ENCODE results near the gene FASN.

FASN gene

DNA sequence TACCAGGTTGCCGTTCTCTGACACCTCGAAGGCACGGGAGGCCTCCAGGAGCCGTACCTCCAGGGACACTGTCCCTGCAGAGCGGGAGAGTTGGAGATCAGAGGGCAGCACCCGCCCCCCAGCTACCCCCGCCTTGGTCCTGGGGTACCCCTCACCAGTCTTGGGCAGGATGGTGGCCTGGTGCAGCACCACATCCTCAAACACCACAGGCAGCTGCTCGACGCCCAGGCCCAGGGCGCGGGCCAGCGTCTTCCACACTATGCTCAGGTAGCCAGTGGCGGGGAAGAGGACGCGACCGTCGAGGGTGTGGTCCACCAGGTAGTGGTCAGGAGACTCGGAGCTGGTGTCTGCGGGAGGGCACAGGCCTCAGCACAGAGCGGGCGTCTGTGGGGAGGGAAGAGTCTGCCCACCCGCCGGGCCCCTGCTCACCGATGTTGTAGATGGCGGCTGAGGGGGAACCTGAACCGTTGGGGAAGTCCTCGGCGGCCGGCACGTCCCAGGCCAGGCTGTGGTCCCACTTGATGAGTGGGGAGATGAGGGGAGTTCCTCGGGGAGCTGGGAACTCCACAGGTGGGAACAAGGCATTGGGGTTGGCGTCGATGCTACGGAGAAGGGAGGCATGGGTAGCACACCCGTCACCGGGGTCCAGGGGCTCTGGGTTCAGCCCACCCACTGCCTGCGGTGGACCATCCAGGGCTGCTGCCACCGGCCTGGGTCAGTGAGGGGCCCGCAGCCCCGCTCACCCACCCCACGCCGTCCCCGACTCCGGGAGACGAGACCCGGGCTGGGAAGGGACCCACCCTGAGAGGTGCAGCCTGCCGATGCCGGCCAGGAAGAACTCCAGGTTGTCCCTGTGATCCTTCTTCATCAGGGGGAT, 9.8 kb downstream of the FASN start:
- H4K20me1 ChIP-seq (ENCODE audit: insufficient read depth, low read length, poor library complexity, severe bottlenecking): peaks cover 53% of the 10 kb centered on the region
- peaks cover 98% of the 10 kb centered on the region; the same call in 1 of the 2 replicates for H3K36me3 ChIP-seq (ENCODE audit: insufficient read depth, low read length)

DNA sequence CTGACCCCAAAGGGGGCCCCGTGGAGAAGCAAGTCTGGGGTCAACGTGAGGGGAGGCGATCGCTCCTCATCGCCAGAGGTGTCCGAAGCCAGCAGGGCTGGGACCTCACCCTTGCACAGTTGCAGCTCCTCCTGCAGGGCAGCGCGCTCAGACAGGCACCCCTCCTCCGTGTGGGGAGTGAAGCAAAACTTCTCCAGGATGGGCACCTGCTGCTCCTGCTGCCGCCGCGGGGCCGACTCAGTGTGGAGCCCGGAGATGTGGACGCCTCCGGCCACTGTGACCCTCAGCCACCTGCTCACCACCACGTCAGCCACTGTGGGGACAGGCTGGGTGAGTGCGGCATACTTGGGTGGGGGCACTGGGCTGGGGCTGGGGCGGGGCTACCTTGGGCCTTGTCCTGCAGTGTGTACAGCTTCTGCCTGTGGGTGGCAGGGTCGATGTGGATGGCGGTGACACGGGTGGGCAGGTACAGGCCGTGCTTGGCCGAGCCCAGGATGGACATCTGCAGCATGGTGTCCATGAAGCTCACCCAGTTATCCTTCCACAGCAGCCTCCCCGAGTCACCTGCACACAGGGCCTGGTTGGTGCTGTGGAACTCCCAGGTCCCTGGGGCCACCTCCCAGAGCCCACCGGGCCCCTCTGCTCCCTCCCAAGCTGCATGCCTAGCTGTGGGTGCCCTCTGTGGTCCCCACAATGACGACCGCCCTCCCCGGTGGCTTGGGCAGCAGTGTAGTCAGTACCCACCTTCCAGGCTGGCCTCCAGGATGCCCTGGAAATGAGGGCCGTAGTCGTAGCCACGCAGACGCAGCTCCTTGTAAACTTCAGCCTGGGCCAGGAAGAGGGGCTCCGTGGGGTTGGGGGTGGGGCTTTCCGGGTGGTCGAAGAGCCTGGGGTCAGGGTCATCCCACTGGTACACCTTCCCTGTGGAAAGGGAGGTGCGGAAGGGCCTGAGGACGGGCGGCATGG, 10.8 kb downstream of the FASN start:
- H3K79me2 ChIP-seq (ENCODE audit: insufficient read depth, low read length): peaks cover 26% of the 10 kb centered on the region; the same call in 1 of the 2 replicates
- H4K20me1 ChIP-seq (ENCODE audit: insufficient read depth, low read length, poor library complexity, severe bottlenecking): peaks cover 44% of the 10 kb centered on the region
- no peaks in the 10 kb centered on the region for H3K9me2 ChIP-seq (replicated peaks; ENCODE audit: low read depth, low read length)
- H3K4me3 ChIP-seq (ENCODE audit: low read length, poor library complexity, severe bottlenecking): no peak overlapping the region
- H3K9ac ChIP-seq (ENCODE audit: low read depth, low read length, poor library complexity, severe bottlenecking): no peak overlapping the region
- peaks cover 98% of the 10 kb centered on the region; the same call in 1 of the 2 replicates for H3K36me3 ChIP-seq (ENCODE audit: insufficient read depth, low read length)
- H3K27me3 ChIP-seq (ENCODE audit: insufficient read depth, low read length, poor library complexity, severe bottlenecking): no peaks in the 10 kb centered on the region
- no peak overlapping the region for H2AFZ ChIP-seq (ENCODE audit: low read length)
- H3K9me3 ChIP-seq (ENCODE audit: insufficient read depth, low read depth, low read length): no peaks in the 10 kb centered on the region
- no peak for TF ChIP-seq EZH2phosphoT487 (IDR thresholded peaks at IDR 0.05; ENCODE audit: borderline replicate concordance)
- H3K4me1 ChIP-seq (ENCODE audit: insufficient read depth, low read length, poor library complexity, severe bottlenecking): no peaks in the 10 kb centered on the region
- no peaks in the 10 kb centered on the region for H3F3A ChIP-seq (ENCODE audit: low read depth)
- no peak overlapping the region for H3K4me2 ChIP-seq (ENCODE audit: low read depth, low read length, poor library complexity, severe bottlenecking)

More for the DNA sequence above, 9.8 kb downstream of the FASN start:
- Histone ChIP-seq H2AFZ (ENCODE audit: low read length) (no peak overlapping the region), H3K79me2 (ENCODE audit: insufficient read depth, low read length) (peaks cover 36% of the 10 kb centered on the region), H3K9me2 (replicated peaks; ENCODE audit: low read depth, low read length) (no peaks in the 10 kb centered on the region), H3K4me3 (ENCODE audit: low read length, poor library complexity, severe bottlenecking) (no peak overlapping the region), H3K9me3 (ENCODE audit: insufficient read depth, low read depth, low read length) (no peaks in the 10 kb centered on the region), H3K4me1 (ENCODE audit: insufficient read depth, low read length, poor library complexity, severe bottlenecking) (no peaks in the 10 kb centered on the region), H3K4me2 (ENCODE audit: low read depth, low read length, poor library complexity, severe bottlenecking) (no peak overlapping the region), H3K27me3 (ENCODE audit: insufficient read depth, low read length, poor library complexity, severe bottlenecking) (no peaks in the 10 kb centered on the region), H3K9ac (ENCODE audit: low read depth, low read length, poor library complexity, severe bottlenecking) (no peak overlapping the region), H3F3A (ENCODE audit: low read depth) (no peaks in the 10 kb centered on the region)
- no peak for TF ChIP-seq EZH2phosphoT487 (IDR thresholded peaks at IDR 0.05; ENCODE audit: borderline replicate concordance)
- TF ChIP-seq, protein P1, sequence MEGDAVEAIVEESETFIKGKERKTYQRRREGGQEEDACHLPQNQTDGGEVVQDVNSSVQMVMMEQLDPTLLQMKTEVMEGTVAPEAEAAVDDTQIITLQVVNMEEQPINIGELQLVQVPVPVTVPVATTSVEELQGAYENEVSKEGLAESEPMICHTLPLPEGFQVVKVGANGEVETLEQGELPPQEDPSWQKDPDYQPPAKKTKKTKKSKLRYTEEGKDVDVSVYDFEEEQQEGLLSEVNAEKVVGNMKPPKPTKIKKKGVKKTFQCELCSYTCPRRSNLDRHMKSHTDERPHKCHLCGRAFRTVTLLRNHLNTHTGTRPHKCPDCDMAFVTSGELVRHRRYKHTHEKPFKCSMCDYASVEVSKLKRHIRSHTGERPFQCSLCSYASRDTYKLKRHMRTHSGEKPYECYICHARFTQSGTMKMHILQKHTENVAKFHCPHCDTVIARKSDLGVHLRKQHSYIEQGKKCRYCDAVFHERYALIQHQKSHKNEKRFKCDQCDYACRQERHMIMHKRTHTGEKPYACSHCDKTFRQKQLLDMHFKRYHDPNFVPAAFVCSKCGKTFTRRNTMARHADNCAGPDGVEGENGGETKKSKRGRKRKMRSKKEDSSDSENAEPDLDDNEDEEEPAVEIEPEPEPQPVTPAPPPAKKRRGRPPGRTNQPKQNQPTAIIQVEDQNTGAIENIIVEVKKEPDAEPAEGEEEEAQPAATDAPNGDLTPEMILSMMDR (conservative IDR thresholded peaks at IDR 0.05; ENCODE audit: low read length): no peak

DNA sequence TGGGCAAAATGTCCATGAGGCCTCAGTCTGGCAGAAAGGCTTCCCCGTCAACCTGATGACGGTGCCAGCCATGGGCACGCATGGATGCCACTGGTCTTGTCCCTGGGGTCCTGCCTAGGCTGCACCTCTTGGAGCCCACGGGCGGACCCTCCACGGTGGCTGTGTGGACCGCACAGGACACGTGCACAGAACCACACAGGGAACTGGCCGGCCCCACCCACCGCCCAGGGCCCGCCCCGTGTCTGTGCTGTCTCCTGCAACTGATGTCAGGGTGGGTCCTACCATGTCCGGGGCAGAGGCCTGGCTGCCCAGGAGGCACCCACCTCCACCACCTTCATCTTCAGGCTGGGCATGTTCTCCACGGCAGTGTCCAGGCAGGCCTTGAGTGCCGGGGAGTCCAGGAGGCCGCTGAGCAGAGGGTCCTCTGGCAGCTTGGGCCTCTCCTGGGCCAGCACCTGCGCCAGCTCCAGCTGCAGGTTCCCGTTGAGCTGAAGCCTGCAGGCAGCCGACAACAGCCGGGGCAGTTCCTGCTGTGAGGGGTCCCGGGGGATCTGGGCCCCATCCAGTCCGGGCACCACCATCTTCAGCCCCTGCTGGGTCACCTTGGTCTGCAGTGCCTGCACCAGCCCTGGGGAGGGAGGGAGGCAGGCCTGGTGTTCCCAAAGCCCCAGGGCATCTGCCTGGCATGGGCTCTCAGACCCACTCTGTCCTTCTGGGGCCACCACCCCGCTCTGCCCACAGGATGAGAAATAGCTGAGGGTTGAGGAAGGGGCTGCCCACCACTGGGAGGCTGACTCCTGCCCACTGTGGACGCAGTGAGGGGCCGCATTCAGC, 11.9 kb downstream of the FASN start:
- Histone ChIP-seq H3K36me3 (ENCODE audit: insufficient read depth, low read length) (peaks cover 97% of the 10 kb centered on the region; the same call in 1 of the 2 replicates), H2AFZ (ENCODE audit: low read length) (no peak overlapping the region), H3F3A (ENCODE audit: low read depth) (no peaks in the 10 kb centered on the region), H4K20me1 (ENCODE audit: insufficient read depth, low read length, poor library complexity, severe bottlenecking) (peaks cover 36% of the 10 kb centered on the region), H3K4me1 (ENCODE audit: insufficient read depth, low read length, poor library complexity, severe bottlenecking) (no peaks in the 10 kb centered on the region), H3K9ac (ENCODE audit: low read depth, low read length, poor library complexity, severe bottlenecking) (no peak overlapping the region), H3K4me2 (ENCODE audit: low read depth, low read length, poor library complexity, severe bottlenecking) (no peak overlapping the region), H3K27me3 (ENCODE audit: insufficient read depth, low read length, poor library complexity, severe bottlenecking) (no peaks in the 10 kb centered on the region), H3K9me2 (replicated peaks; ENCODE audit: low read depth, low read length) (no peaks in the 10 kb centered on the region), H3K9me3 (ENCODE audit: insufficient read depth, low read depth, low read length) (no peaks in the 10 kb centered on the region), H3K79me2 (ENCODE audit: insufficient read depth, low read length) (peaks cover 15% of the 10 kb centered on the region; the same call in 1 of the 2 replicates), H3K4me3 (ENCODE audit: low read length, poor library complexity, severe bottlenecking) (no peak overlapping the region)
- TF ChIP-seq, protein P1 (conservative IDR thresholded peaks at IDR 0.05; ENCODE audit: low read length): no peak
- TF ChIP-seq EZH2phosphoT487 (IDR thresholded peaks at IDR 0.05; ENCODE audit: borderline replicate concordance): no peak
